ENCODE results near the gene AMFR.

AMFR gene

DNA sequence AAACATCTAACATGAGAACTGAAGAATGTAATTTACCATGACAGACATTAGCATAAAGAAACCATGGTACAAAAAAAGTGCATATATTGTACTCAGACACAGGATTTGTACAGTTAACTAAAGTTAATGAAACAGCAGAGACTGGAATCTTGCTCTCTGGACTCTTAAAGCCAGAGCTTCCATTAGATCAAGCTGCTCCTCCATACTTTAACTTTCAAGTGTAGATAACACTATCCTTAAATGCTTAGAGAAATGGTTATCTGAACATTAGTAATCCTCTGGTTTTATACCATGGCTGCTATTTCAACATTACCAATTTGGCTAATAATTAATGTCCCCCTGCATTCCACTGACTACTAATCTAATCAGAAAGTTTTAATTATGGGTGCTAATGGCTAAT lies 22.7 kb upstream of the AMFR start:
- TF ChIP-seq, protein P1, sequence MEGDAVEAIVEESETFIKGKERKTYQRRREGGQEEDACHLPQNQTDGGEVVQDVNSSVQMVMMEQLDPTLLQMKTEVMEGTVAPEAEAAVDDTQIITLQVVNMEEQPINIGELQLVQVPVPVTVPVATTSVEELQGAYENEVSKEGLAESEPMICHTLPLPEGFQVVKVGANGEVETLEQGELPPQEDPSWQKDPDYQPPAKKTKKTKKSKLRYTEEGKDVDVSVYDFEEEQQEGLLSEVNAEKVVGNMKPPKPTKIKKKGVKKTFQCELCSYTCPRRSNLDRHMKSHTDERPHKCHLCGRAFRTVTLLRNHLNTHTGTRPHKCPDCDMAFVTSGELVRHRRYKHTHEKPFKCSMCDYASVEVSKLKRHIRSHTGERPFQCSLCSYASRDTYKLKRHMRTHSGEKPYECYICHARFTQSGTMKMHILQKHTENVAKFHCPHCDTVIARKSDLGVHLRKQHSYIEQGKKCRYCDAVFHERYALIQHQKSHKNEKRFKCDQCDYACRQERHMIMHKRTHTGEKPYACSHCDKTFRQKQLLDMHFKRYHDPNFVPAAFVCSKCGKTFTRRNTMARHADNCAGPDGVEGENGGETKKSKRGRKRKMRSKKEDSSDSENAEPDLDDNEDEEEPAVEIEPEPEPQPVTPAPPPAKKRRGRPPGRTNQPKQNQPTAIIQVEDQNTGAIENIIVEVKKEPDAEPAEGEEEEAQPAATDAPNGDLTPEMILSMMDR (conservative IDR thresholded peaks at IDR 0.05) = no peak
- H3K27ac ChIP-seq = no peak overlapping the region

DNA sequence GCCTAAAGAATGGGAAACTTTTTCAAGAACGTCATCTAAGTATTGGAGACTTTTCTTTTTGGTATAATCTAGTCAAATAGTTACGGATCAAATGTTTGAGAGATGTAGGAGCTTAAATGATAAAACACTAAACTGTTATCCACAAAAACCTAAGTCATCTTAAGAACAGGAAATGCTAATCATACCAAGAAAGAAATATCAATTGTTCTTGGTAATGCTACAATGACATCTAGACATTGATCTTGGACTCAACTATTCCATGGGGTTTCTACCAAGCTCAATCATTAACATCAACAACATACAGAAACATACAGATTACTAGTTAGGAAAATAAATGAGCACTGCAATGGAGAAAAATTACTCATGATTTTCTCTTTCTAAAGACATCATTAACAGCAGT lies 21.9 kb upstream of the AMFR start:
- no peak overlapping the region for H3K27ac ChIP-seq
- TF ChIP-seq, protein P1 (conservative IDR thresholded peaks at IDR 0.05) = no peak

DNA sequence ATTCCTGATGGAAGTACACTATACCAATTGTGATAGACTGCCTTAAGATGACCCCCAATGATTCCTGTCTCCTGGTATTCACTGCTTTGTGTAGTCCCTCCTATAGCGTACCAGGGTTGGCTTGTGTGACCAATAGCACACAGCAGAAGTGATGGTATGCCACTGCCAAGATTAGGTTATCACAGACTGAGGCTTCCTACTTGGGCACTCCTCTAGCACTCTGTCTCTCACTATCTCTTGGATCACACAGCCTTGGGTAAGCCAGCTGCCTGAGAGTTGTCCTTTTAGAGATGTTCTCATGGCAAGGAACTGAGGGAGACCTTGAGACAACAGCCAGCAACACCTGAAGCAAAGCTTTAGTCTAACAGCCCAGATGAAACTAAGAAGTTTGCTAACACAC lies 12.7 kb upstream of the AMFR start:
- TF ChIP-seq, protein P1 (conservative IDR thresholded peaks at IDR 0.05) = no peak
- H3K27ac ChIP-seq = no peak overlapping the region

DNA sequence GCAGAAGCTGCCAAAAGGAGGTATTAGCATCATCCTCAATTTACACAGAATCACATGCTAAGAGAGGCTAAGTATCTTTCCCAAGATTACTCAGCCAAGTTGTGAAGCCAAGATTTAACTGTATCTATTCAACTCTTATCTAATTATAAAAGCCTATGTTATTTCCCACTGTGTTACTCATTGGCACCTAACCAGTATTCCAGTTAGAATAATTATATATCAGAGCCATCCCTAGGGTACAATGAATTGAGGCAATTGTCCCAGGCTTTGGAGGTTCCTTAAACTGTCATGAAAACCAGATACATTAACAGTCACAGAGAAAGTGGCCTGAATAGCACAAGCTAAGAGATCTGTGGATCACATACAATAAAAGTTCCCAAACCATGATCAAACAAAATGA lies 10.9 kb upstream of the AMFR start:
- TF ChIP-seq, protein P1 (conservative IDR thresholded peaks at IDR 0.05) = no peak

DNA sequence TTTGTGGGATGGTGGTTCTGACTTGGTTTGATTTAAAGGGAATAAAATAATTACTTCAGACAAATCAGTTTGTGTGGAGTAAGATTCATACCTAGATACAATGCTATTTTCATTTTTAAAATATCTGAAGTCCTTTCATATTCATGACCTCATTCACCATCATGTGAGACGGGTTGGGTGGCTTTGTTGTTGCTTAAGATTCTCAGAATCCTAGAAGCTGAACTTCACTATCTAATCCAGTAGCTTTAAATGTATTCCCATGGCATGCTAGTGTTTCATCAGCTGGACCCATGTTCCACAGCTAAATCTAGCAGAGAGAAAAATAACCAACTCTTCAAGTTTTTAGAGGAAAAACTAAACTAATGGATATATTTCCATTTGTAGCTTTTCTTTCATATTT lies 2.7 kb upstream of the AMFR start:
- no peak overlapping the region for H3K27ac ChIP-seq
- TF ChIP-seq, protein P1 (conservative IDR thresholded peaks at IDR 0.05) = no peak

More for the DNA sequence above, 10.9 kb upstream of the AMFR start:
- no peak overlapping the region for H3K27ac ChIP-seq

DNA sequence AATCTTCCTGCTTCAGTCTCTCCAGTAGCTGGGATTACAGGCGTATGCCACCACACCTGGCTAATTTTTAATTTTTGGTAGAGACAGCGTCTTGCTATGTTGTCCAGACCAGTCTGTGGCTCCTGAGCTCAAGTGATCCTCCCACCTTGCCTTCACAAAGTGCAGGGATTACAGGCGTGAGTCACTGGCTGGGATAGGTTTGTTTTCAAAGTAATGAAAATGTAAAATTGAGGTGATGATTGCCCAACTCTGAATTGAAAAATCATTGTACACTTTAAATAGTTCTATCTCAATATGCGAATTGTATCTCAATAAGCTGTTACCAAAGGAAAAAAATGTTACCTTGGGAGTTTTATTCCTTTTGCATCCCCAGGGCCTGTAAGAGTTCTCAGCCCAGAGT lies 1.2 kb upstream of the AMFR start:
- TF ChIP-seq, protein P1 (conservative IDR thresholded peaks at IDR 0.05) = no peak
- H3K27ac ChIP-seq = no peak overlapping the region

DNA sequence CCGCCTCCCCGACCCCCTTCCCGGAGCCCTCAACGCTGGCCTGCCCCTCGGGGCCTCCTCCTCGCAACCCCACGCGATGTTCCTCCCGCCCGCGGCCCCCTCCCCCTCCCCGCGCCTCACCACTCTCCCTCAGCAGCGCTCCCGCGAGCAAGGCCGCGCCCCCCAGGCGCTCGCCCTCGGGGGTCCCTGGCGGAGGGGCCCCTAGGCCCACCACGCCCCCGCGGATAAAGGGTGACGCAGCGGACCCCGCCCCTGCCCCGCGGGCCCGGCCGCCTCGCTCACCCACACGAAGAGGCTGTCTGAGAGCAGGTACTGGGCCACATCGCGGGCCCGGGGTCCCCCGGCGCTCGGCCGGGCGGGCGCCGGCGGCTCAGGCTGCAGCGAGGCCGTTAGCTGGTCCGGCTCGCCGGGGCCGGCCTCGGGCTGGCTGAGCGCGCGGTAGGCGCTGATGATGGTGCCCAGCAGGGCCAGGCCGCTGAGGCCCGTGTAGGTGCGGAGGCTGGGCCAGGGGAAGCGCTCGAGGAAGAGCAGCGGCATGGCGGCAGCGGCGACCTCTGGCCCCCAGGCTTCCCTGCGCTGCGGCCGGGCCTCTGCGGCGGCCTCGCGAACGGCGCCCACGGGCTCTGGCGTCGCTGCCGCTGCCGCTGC lies 430 bp downstream of the AMFR start:
- TF ChIP-seq, protein P1 (conservative IDR thresholded peaks at IDR 0.05) = no peak
- H3K27ac ChIP-seq = peak overlapping the region; percentile 85
